BE2C (cell line): ENCODE data around the gene FMNL3.
"Not testable (repeated sequence)": the region's sequence is repeated elsewhere in the genome, so short reads cannot be mapped to it uniquely, and the experiment has no call there.

Experiments
- DNase-seq: peaks from one replicate; pipeline ENCODE4 v3.0.0-alpha.2; 2020
- H3K27me3 ChIP-seq: fragments of 250-450 bp; sonication (Bioruptor Pico); 2 replicates; pipeline ENCODE4 v1.5.1; 2020; ENCODE audit warnings: mild to moderate bottlenecking
- H3K36me3 ChIP-seq: fragments of 250-450 bp; sonication (Bioruptor Pico); 2 replicates; pipeline ENCODE4 v1.5.1; 2020; ENCODE audit warnings: mild to moderate bottlenecking
- H3K4me1 ChIP-seq: fragments of 250-450 bp; sonication (Bioruptor Pico); 2 replicates; pipeline ENCODE4 v1.5.1; 2020
- H3K4me3 ChIP-seq: 2 replicates; pipeline ENCODE4 v1.5.1; 2011; ENCODE audit warnings: low read depth, low read length
- H3K9me3 ChIP-seq: fragments of 250-450 bp; sonication (Bioruptor Pico); 2 replicates; pipeline ENCODE4 v1.5.1; 2020
- TF ChIP-seq, protein P1 (sequence below): IDR thresholded peaks from 2 replicates; pipeline ENCODE4 v1.5.1; 2012; ENCODE audit warnings: mild to moderate bottlenecking, low read depth, low read length

FMNL3 gene

DNA sequence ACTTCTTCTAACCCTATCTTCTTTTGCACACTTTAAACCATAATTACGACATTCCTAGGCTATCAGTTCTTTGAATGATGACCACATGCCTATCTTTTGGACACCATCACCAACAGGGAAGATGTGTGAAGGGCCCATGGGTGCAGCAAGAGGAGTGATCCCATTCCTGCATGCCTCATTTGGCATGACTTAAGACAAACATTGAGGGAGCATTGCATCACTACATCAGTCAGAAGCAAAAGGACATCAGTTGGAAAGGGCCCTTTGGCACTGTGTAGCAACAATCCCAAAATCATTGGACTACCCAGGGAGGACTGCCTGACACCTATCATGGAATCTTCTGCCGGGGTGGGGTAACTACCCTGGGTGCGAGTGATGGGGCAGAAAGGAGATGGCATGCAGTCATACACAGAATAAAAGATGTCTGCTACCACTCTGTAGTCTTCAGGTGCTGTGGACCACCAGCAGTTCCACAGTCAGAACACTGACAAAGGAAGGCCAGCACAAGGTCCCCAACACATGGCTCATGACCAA, 23.4 kb upstream of the FMNL3 start:
- peaks cover 9% of the 10 kb centered on the region; the same call in 1 of the 2 replicates for H3K27me3 ChIP-seq
- H3K4me1 ChIP-seq: no peaks in the 10 kb centered on the region
- H3K4me3 ChIP-seq: no peak overlapping the region
- no peaks in the 10 kb centered on the region; the same call in 1 of the 2 replicates for H3K9me3 ChIP-seq
- no peaks in the 10 kb centered on the region for H3K36me3 ChIP-seq
- no peak for DNase-seq
- TF ChIP-seq, protein P1, sequence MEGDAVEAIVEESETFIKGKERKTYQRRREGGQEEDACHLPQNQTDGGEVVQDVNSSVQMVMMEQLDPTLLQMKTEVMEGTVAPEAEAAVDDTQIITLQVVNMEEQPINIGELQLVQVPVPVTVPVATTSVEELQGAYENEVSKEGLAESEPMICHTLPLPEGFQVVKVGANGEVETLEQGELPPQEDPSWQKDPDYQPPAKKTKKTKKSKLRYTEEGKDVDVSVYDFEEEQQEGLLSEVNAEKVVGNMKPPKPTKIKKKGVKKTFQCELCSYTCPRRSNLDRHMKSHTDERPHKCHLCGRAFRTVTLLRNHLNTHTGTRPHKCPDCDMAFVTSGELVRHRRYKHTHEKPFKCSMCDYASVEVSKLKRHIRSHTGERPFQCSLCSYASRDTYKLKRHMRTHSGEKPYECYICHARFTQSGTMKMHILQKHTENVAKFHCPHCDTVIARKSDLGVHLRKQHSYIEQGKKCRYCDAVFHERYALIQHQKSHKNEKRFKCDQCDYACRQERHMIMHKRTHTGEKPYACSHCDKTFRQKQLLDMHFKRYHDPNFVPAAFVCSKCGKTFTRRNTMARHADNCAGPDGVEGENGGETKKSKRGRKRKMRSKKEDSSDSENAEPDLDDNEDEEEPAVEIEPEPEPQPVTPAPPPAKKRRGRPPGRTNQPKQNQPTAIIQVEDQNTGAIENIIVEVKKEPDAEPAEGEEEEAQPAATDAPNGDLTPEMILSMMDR: no peak

DNA sequence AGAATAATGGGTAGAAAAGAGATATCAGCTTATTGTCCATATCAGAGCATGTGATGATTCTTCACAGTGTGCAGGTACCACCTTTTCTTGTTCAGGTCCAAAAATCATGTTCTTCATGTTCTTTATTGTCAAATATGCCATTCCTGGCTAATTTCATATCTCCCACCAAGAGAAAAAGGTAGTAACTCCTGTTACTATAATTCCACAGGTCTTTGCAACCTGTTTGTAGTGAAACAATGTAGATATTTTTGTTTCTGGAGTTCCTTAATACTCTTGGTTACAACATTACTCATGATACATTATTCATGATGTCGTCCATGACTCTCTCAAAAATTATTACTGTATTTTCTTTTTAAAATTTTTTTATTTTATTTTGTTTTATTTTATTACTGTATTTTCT, 22.8 kb upstream of the FMNL3 start:
- DNase-seq: no peak
- no peaks in the 10 kb centered on the region; the same call in 1 of the 2 replicates for H3K9me3 ChIP-seq
- no peaks in the 10 kb centered on the region for H3K36me3 ChIP-seq
- H3K4me3 ChIP-seq: no peak overlapping the region
- peaks cover 9% of the 10 kb centered on the region; the same call in 1 of the 2 replicates for H3K27me3 ChIP-seq
- H3K4me1 ChIP-seq: no peaks in the 10 kb centered on the region
- TF ChIP-seq, protein P1: no peak

DNA sequence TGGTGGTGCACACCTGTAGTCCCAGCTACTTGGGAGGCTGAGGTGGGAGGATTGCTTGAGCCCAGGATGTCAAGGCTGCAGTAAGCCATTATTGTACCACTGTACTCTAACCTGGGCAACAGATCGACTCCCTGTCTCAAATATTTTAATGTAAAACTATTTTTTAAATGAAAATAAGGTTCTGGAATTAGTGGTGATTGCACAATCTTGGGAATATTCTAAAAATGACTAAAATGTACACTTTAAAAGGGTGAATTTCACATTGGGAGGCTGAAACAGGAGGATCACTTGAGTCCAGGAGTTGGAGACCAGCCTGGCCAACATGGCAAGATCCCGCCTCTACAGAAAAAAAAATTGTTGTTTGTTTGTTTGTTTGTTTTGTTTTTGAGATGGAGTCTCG, 21.2 kb upstream of the FMNL3 start:
- Histone ChIP-seq H3K4me3 (no peak overlapping the region), H3K36me3 (no peaks in the 10 kb centered on the region), H3K9me3 (no peaks in the 10 kb centered on the region; the same call in 1 of the 2 replicates), H3K27me3 (peaks cover 12% of the 10 kb centered on the region; the same call in 1 of the 2 replicates), H3K4me1 (no peaks in the 10 kb centered on the region)
- DNase-seq: no peak
- TF ChIP-seq, protein P1: no peak

DNA sequence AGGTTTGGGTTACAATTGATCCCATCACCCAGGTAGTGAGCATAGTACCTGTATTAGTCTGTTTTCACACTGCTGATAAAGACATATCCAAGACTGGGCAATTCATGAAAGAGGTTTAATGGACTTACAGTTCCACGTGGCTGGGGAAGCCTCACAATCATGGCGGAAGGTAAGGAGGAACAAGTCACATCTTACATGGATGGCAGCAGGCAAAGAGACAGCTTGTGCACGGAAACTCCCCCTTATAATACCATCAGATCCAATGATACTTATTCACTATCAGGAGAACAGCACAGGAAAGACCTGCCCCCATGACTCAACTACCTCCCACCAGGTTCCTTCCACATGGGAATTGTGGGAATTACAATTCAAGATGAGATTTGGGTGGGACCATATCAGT, 14.2 kb upstream of the FMNL3 start:
- H3K9me3 ChIP-seq, H3K27me3 ChIP-seq, H3K36me3 ChIP-seq, H3K4me1 ChIP-seq, DNase-seq, H3K4me3 ChIP-seq: not testable (repeated sequence)

DNA sequence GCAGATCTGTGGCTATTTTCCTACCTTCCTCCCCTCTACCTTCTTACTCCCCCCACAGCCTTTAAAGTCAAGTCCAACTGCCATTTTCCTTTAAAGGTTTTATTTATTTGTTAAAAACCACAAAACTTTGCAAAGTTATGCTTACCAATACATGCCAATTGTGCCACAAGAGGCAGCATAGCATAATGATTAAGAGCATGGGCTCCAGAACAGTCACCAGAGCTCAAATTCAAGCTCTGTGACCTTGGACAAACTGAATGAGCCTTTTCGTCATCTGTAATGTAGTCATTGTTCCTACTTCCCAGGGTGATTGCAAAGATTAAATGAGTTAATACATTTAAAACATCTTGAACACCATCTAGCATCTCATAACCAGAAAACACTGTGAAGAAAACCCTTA, 13.0 kb upstream of the FMNL3 start:
- Histone ChIP-seq H3K36me3 (no peaks in the 10 kb centered on the region), H3K4me3 (no peak overlapping the region), H3K4me1 (no peaks in the 10 kb centered on the region), H3K27me3 (0 out of 2 replicates have a peak, but pooled peaks cover 4% of the 10 kb centered on the region), H3K9me3 (no peaks in the 10 kb centered on the region)
- TF ChIP-seq, protein P1: peak; percentile 25; the same call in 1 of the 2 replicates
- DNase-seq: no peak

DNA sequence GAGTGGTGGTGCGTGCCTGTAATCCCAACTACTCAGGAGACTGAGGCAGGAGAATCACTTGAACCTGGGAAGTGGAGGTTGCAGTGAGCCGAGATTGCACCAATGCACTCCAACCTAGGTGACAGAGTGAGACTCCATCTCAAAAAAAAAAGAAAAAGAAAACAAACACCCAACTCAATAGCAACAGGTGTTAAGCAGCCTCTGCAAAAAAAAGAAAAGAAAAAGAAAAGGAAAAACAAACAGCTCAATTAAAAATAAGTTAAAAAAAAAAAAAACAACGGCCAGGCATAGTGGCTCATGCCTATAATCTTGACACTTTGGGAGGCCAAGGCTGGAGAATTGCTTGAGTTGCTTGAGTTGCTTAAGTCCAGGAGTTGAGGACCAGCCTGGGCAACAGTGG, 10.6 kb upstream of the FMNL3 start:
- not testable (repeated sequence) for DNase-seq, H3K4me3 ChIP-seq, H3K4me1 ChIP-seq, H3K27me3 ChIP-seq, H3K9me3 ChIP-seq, H3K36me3 ChIP-seq

DNA sequence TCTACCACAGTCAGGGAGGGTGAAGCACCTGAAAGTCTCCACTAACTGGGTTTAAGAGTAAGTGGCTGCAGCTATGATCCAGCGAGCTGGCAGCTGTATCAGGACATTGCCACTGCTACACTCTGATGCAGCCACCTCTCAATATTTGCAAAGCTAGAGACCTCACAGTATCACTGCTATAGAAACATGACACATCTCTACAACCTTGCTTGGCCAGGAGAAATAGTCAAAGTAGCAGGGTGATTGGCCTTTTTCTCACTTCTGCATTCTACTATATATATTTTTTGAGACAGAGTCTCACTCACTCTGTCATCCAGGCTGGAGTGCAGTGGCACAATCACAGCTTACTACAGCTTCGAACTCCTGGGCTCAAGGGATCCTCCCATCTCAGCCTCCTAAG, 9.3 kb upstream of the FMNL3 start:
- Histone ChIP-seq H3K4me1 (no peaks in the 10 kb centered on the region), H3K36me3 (no peaks in the 10 kb centered on the region), H3K27me3 (no peaks in the 10 kb centered on the region), H3K4me3 (no peak overlapping the region), H3K9me3 (no peaks in the 10 kb centered on the region)
- no peak for DNase-seq
- TF ChIP-seq, protein P1: no peak

DNA sequence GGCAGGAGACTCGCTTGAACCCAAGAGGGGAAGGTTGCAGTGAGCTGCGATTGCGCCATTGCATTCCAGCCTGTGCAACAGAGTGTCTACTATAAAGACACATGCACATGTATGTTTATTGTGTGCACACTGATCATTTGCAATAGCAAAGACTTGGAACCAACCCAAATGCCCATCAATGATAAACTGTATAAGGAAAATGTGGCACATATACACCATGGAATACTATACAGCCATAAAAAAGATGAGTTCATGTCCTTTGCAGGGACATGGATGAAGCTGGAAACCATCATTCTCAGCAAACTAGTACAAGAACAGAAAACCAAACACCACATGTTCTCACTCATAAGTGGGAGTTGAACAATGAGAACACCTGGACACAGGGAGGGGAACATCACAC, 6.7 kb upstream of the FMNL3 start:
- H3K36me3 ChIP-seq, H3K27me3 ChIP-seq, H3K9me3 ChIP-seq, H3K4me3 ChIP-seq, DNase-seq, H3K4me1 ChIP-seq: not testable (repeated sequence)
